NCI-H510A (cell line): ENCODE measurements around the gene TTC28.

Source experiments
- DNase-seq: peaks from one replicate; lab custom pipeline; 2025; lab: John Stamatoyannopoulos, UW

The TTC28 gene

GRCh38 chr22:28357193-28357592 lies 322.4 kb downstream of the TTC28 start:
- DNase-seq: no peak

- no peak for DNase-seq
These were observed 328.2 kb downstream of the TTC28 start for GRCh38 chr22:28351476-28351875.

- no peak for DNase-seq
These were observed 330.7 kb downstream of the TTC28 start for GRCh38 chr22:28348613-28349609.

GRCh38 chr22:28346308-28346707 lies 333.3 kb downstream of the TTC28 start:
- no peak for DNase-seq

GRCh38 chr22:28344918-28345703 lies 334.5 kb downstream of the TTC28 start:
- no peak for DNase-seq

GRCh38 chr22:28341001-28341400 lies 338.6 kb downstream of the TTC28 start:
- DNase-seq: no peak

GRCh38 chr22:28333088-28333487 lies 346.6 kb downstream of the TTC28 start:
- DNase-seq: no peak

- no peak for DNase-seq
These were observed 347.2 kb downstream of the TTC28 start for GRCh38 chr22:28332410-28332809.

DNA sequence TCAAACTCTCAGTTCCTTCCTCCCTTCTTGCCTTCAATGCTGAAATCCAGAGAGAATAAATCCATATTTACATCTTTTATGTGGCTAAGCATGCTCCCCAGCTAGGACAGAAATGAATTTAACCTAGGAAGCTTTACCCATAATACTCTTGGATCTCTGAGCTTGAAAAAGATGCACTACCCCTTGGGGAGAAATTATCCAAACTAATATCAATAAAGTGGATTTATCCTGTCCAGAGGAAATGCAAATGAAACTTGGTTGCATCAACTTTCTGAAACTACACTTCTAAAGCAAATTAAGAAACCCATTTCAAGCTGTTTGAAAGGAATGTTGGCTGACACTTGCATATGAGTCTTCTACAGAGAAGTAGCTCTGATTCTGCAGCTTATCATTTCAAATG lies 347.9 kb downstream of the TTC28 start:
- DNase-seq: no peak

DNA sequence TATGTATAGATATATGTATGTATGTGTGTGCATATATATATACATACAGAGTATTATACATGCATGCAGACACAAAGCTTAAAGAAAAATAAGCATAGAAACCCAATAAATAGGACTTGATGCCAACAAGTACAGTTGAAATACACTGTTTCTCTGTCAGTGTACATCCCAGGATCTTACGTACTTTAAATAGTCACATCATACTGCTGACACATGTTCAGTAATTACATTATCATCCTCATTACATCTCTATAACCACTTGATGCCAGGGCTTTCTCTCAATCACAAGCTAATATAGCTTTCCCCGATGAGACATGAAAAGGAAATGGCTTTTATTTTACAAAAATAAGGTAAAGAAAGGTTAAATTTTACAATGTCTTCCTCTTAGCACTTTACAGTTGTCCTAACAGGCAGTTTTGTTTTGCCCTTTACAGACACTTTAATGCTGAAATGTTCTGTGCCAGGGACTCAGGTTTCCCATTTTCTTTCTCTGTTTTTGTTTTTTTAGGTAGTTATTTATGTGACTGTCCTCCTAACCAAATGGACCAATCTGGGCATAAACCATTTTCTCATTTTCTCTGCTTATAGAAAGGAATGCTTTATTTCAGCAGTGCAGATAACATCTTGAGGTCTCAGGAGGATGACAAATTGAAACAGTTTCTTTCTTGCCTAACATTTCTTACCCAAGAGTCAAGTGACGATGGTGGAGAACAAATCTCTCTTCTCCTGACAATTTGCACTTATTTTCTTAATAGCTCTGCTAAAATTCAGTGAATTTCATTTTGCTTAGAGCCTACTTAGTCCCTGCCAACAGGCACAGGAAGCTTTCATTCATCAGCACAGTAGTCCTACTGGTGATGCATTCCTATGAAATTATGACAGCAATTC lies 350.2 kb downstream of the TTC28 start:
- no peak for DNase-seq

DNA sequence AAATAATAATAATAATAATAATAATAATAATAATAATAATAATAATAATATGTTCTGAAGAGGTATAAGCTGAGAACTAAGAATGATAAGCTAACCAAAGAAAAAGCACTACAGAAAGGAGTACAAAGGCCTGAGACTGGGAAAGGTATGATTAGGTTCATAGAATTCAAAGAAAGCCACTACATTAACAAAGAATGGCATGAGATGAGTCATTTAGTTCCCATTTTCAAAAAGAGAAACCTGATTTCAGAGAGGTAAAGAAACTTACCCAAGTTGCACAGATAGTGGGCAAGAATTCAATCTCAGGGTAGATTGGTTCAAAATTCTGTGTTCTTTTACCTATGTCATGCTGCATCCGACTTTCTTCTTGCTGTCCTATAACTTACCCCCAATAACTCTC lies 350.9 kb downstream of the TTC28 start:
- DNase-seq: no peak

DNA sequence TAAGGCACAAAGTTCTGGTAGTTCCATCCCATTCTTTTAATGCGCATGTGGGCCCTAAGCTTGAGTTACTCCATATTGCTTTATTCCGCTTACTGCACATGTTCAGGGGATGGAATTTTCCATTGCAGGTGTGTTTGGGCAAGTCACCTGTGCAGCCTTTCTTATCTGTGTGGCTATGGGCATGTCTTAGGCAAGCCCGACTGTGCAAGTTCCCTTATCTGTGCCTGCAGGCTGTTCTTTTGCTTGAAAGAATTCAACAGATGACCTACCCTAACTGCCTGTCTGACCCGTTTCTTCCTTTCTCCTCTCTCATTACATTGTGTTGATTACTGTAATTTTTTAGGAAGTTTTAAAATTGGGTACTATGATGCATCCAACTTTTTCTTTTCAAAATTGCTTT lies 363.6 kb downstream of the TTC28 start:
- DNase-seq: no peak

DNA sequence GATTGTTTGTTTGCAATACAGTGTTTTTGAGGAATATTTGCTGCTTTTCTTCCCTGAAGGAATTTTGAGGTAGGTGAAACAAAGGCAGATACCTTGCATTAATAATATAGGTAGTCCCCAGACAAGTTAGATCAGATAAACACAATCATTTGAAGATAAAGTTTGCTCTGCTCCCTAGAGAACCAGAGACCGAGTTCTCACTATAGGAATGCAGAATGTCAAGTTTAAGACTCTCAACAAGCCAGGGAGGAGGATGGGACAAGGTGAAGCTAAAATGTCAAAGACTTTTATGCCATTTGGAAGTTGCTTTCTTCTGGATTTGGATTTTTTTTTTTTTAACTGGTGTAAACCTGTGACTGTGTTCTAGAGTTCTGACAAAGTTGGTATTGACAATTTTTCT lies 364.7 kb downstream of the TTC28 start:
- no peak for DNase-seq

- no peak for DNase-seq
These were observed 369.3 kb downstream of the TTC28 start for GRCh38 chr22:28310299-28310698.

GRCh38 chr22:28299753-28300152 lies 379.9 kb downstream of the TTC28 start:
- no peak for DNase-seq

GRCh38 chr22:28299309-28299708 lies 380.3 kb downstream of the TTC28 start:
- DNase-seq: no peak

DNA sequence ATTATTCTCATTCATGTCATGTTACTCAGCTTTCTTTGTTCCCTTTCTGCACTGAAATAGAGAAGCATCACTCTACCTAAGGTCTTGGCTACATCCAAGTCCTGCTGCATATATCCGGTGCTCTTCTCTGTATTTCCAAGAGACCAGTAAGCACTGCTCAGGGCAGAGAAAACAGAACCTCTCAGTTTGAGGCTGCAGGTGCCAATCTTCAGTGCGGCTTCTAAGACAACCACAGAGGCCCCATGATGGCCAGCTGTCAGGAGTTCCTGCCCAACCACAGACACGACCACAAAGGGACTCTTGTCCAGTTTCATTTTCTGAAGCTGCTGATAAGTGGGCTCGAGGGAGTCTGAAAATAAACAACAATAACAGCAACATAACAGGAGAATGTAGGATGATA lies 382.1 kb downstream of the TTC28 start:
- no peak for DNase-seq

DNA sequence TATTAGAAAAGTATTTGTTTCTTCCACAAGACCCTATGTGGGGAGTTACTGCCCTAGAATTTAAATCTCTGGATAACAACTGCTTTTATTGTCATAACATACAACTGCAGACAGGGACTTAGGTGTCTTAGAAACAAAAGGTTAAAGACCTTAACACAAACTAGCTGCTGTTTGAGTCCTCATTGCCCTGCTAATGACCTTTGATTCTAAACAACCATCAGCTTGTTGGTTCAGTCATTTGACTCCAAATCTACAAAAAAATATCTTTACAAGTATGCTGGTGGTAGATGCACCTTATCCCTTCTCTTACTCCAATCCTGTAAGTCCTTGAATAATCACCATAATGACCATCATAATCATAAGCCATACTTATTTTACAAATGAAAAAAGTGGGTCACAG lies 383.2 kb downstream of the TTC28 start:
- no peak for DNase-seq

DNA sequence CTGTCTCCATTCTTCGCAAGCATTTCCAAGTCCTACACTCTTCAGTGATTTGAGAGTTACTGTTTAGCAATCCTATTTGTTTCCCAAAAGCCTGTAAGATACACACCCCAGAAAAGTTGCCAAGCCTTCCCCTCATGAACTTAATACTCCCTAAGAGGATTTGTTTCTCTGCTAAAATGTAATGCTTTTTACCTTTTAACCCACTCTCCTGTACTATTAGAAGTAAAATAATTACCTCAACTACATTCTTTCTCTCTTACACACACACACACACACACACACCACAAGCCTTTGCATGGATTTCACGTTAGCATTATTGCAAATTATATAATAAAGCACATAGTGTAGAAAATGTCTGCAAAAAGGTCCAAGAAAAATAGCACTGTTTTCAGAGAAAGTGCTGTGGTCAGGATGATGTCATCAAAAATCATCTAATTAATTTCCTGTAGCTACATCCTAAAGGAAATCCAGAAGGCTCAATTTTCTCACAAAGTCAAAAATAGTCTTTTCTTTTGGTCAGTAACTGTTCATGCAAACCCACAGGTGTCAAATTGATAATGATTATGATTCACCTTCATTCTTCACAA lies 396.5 kb downstream of the TTC28 start:
- no peak for DNase-seq

GRCh38 chr22:28282405-28283067 lies 397.1 kb downstream of the TTC28 start:
- no peak for DNase-seq

DNA sequence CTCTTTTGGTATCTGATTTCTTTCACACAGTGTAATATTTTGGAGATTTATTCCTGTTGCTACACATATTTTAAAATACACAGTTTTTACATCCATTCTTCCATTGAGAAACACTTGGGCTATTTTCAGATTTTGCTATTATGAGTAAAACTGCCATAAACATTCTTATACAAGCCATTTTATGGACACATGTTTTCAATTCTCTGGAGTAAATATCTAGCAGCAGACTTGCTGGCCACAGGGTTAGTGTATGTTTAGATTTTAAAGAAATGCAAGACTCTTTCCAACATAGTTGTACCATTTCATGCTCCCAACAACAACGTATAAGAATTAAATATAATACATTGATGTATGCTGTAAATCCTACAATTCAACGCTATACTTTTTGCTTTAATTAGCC lies 399.8 kb downstream of the TTC28 start:
- DNase-seq: no peak
